ENCODE results near the gene RPH3AL. TPM values are rescaled to one million over a fixed set of nuclear protein-coding genes. Genes with fewer than 3 reads are reported as not detected.
A peak's percentile ranks its signal among the peaks of the same experiment; 100 is the strongest.

The RPH3AL gene
- total and polyA plus RNA-seq, 2 of the 8 experiments (the other 6 are each of a cell fraction or from before 2014, with no cell fraction given) = 5.6 to 5.8 TPM

GRCh38 chr17:385178-385835 is 32.7 kb upstream of the RPH3AL start:
- Histone ChIP-seq H2BK12ac (ENCODE audit: low read depth, low read length) (no peak overlapping the region), H4K5ac (ENCODE audit: insufficient read length, low read depth, low read length) (no peak overlapping the region), H3K27ac (ENCODE audit: low read depth, low read length) (no peak overlapping the region), H2AK5ac (ENCODE audit: low read depth, low read length) (no peak overlapping the region), H3K4me1 (replicated peaks in 1 of 4; ENCODE audit: control insufficient read depth in 3 of 4, insufficient read depth in 4 of 4, low read length in 3 of 4) (peaks cover 5 to 26% (median 18%) of the 10 kb centered on the region in 4 experiments; a peak in 6 of 7 replicates), H3K4me2 (ENCODE audit: insufficient read depth in 1 of 2, low read depth in 2 of 2, low read length in 2 of 2) (peak overlapping the region; percentile 61 to 91), H3K4me3 (ENCODE audit: extremely low read depth in 1 of 4, insufficient read depth in 2 of 4, low read depth in 3 of 4, low read length in 4 of 4) (peak overlapping the region; percentile 23 to 58 (median 42)), H3K9ac (replicated peaks in 1 of 4; ENCODE audit: extremely low read depth in 1 of 4, low read depth in 3 of 4, low read length in 3 of 4) (no peak overlapping the region), H2BK15ac (ENCODE audit: low read length) (no peak overlapping the region), H3K14ac (ENCODE audit: insufficient read length) (no peak overlapping the region), H3K27me3 (replicated peaks in 1 of 4; ENCODE audit: control insufficient read depth in 3 of 4, extremely low read depth in 1 of 4, insufficient read depth in 3 of 4, low read length in 3 of 4) (peaks cover 9 to 24% (median 22%) of the 10 kb centered on the region in 4 experiments), H2BK5ac (ENCODE audit: low read depth, low read length) (no peak overlapping the region), H3K18ac (ENCODE audit: extremely low read depth, low read length) (no peak overlapping the region), H3K56ac (replicated peaks; ENCODE audit: insufficient read length, low read depth, low read length) (no peak overlapping the region), H3K23me2 (ENCODE audit: low read depth, low read length) (peaks cover 7% of the 10 kb centered on the region; the same call in 1 of the 2 replicates), H3K9me3 (ENCODE audit: insufficient read depth in 2 of 2, low read depth in 1 of 2, low read length in 1 of 2) (peaks cover 0 to 5% of the 10 kb centered on the region in 2 experiments; a peak in 1 of 4 replicates), H2BK20ac (ENCODE audit: low read length) (no peak overlapping the region), H3K36me3 (ENCODE audit: control insufficient read depth in 2 of 4, insufficient read depth in 4 of 4, low read length in 3 of 4) (no peaks in the 10 kb centered on the region), H2BK120ac (replicated peaks; ENCODE audit: low read depth, low read length) (no peak overlapping the region), H4K8ac (ENCODE audit: extremely low read depth, insufficient read depth, low read length) (peak overlapping the region; percentile 25; the same call in 1 of the 2 replicates), H4K20me1 (replicated peaks in 1 of 2; ENCODE audit: control insufficient read depth in 1 of 2, insufficient read depth in 2 of 2, low read length in 2 of 2) (no peaks in the 10 kb centered on the region), H3K79me2 (ENCODE audit: control insufficient read depth in 1 of 2, insufficient read depth in 2 of 2, low read length in 2 of 2) (no peaks in the 10 kb centered on the region), H3K79me1 (ENCODE audit: low read depth, low read length) (no peaks in the 10 kb centered on the region), H4K91ac (replicated peaks; ENCODE audit: insufficient read length, low read length) (no peak overlapping the region), H3K23ac (ENCODE audit: insufficient read length) (no peak overlapping the region), H3K4ac (replicated peaks; ENCODE audit: insufficient read length, low read depth, low read length) (no peak overlapping the region), H2AFZ (ENCODE audit: low read length) (0 out of 2 replicates have a peak overlapping the region, but pooled peaks have one; percentile 25)
- TF ChIP-seq SP1 (IDR thresholded peaks at IDR 0.05; ENCODE audit: low read depth, low read length) = no peak
- TF ChIP-seq TEAD4 (IDR thresholded peaks at IDR 0.05; ENCODE audit: low read depth, low read length) = no peak
- peak; percentile 39 for TF ChIP-seq EZH2 (IDR thresholded peaks at IDR 0.05; ENCODE audit: low read depth, low read length, severe bottlenecking)
- peak; percentile 79 for TF ChIP-seq KDM4A (IDR thresholded peaks at IDR 0.05; ENCODE audit: low read depth, low read length, severe bottlenecking)
- TF ChIP-seq KDM1A (IDR thresholded peaks at IDR 0.05; ENCODE audit: borderline replicate concordance, low read length) = no peak
- TF ChIP-seq POU5F1 (IDR thresholded peaks at IDR 0.05; ENCODE audit: low read depth, low read length) = no peak
- no peak for TF ChIP-seq SRF (IDR thresholded peaks at IDR 0.05; ENCODE audit: low read depth, low read length)
- POLR2A ChIA-PET (ENCODE audit: partially characterized antibody) = no interaction called here
- CTCF ChIA-PET (ENCODE audit: partially characterized antibody) = interaction anchor here (0.7 to 2.1 kb wide), 7 partner anchors 61 to 316 kb away, joined by 3 to 10 read pairs (median 6); no protein-coding TSS in a partner anchor
- peak in 1 of 2 experiments; percentile 64 for DNase-seq (ENCODE audit: low read depth in 1 of 2, low spot score in 2 of 2)
- 0% methylated on average over 17 of the region's 70 CpGs; no CpG with 5 or more reads in 1 of the 2 experiments for WGBS, 2 experiments (ENCODE audit: extremely low coverage in 1 of 2, insufficient coverage in 1 of 2, insufficient read length in 1 of 2, insufficient replicate concordance in 2 of 2, low coverage in 1 of 2, low lambda C conversion rate in 2 of 2, missing lambda C conversion rate in 1 of 2)
- FAIRE-seq = no peak

All from H1 (cell line).